A673 (cell line): ENCODE results near the gene UBE2E2. TPM values are rescaled to one million over a fixed set of nuclear protein-coding genes. Genes with fewer than 3 reads are reported as not detected.

Experiments used
- BruUV-seq: library from RNA; stranded (reverse); fragments of 400-500 nt; replicated peaks from 2 replicates; lab custom pipeline; 2021; lab: Mats Ljungman, UMichigan
- CTCF ChIA-PET: fragments of 300-600 bp; sonication (Branson Sonifier 250); formaldehyde crosslinking; loops from one replicate; lab custom pipeline; 2022; ENCODE audit warnings: antibody characterized with exemption; lab: Charles Lee
- POLR2A ChIA-PET: fragments of 300-600 bp; sonication (Branson Sonifier 250); formaldehyde crosslinking; loops from one replicate; lab custom pipeline; 2022; ENCODE audit warnings: antibody characterized with exemption; ENCODE audit not compliant: low non-redundant PET; lab: Charles Lee
- DNase-seq: peaks from one replicate; pipeline ENCODE4 v3.0.0-alpha.2; 2015; ENCODE audit warnings: low spot score
- H3K27ac ChIP-seq: fragments of 200-600 bp; sonication (generic); 2 replicates; pipeline ENCODE4 v1.5.1; 2016; ENCODE audit warnings: mixed run types, low read depth, mild to moderate bottlenecking, mixed read lengths, antibody characterized with exemption, low read length; ENCODE audit not compliant: poor library complexity, severe bottlenecking
- H3K27me3 ChIP-seq: fragments of 200-600 bp; sonication (generic); replicated peaks from 2 replicates; pipeline ENCODE4 v1.6.1; 2017; ENCODE audit warnings: mixed run types, low read depth, mild to moderate bottlenecking, mixed read lengths, antibody characterized with exemption, low read length; ENCODE audit not compliant: insufficient read depth, poor library complexity
- H3K36me3 ChIP-seq: fragments of 200-600 bp; sonication (generic); 2 replicates; pipeline ENCODE4 v1.6.1; 2016; ENCODE audit warnings: mixed run types, mild to moderate bottlenecking, mixed read lengths, antibody characterized with exemption, low read length; ENCODE audit not compliant: insufficient read depth, poor library complexity, severe bottlenecking
- H3K4me1 ChIP-seq: fragments of 200-600 bp; sonication (generic); 2 replicates; pipeline ENCODE4 v1.6.1; 2017; ENCODE audit warnings: mixed run types, mild to moderate bottlenecking, mixed read lengths, antibody characterized with exemption, low read length; ENCODE audit not compliant: insufficient read depth, poor library complexity, severe bottlenecking
- H3K4me3 ChIP-seq: fragments of 200-600 bp; sonication (generic); 2 replicates; pipeline ENCODE4 v1.5.1; 2016; ENCODE audit warnings: low read depth, mixed run types, mild to moderate bottlenecking, mixed read lengths, low read length; ENCODE audit not compliant: poor library complexity, severe bottlenecking
- H3K9me3 ChIP-seq: fragments of 200-600 bp; sonication (generic); 2 replicates; pipeline ENCODE4 v1.6.1; 2016; ENCODE audit warnings: mixed run types, low read depth, mild to moderate bottlenecking, mixed read lengths, antibody characterized with exemption, low read length; ENCODE audit not compliant: poor library complexity, severe bottlenecking
- CTCF ChIP-seq: fragments of 300-800, 200-600 bp; sonication (generic); conservative IDR thresholded peaks from 2 replicates; pipeline ENCODE4 v1.5.1; 2017; ENCODE audit warnings: low read depth, mild to moderate bottlenecking, antibody characterized with exemption, low read length, moderate library complexity, mixed read lengths
- EZH2 ChIP-seq: fragments of 200-600 bp; sonication (generic); IDR thresholded peaks from 2 replicates; pipeline ENCODE4 v1.6.1; 2017; ENCODE audit warnings: borderline replicate concordance, low read depth, mild to moderate bottlenecking, mixed read lengths, antibody characterized with exemption, low read length; ENCODE audit not compliant: poor library complexity, severe bottlenecking
- intact Hi-C: fragments of 100-400 bp; cut with micrococcal nuclease; formaldehyde crosslinking; loops from one replicate; pipeline ENCODE4 v1.10.0; 2022; ENCODE audit not compliant: unreplicated experiment
- total RNA-seq: library from RNA; stranded (reverse); gene quantifications from 2 replicates; pipeline ENCODE4 v1.2.3, GENCODE V29; 2021

UBE2E2 gene
- total RNA-seq, 1 experiment from 2014 or later = 2.0 TPM

GRCh38 chr3:23608650-23609049 is 405.5 kb downstream of the UBE2E2 start:
- no peak overlapping the region for H3K27ac ChIP-seq
- DNase-seq = no peak
- BruUV-seq = no TSS peak
- no peaks in the 10 kb centered on the region for H3K4me1 ChIP-seq
- TF ChIP-seq CTCF (no peak), EZH2 (no peak)
- POLR2A ChIA-PET = no interaction called here
- CTCF ChIA-PET = no interaction called here
- H3K9me3 ChIP-seq = no peaks in the 10 kb centered on the region
- intact Hi-C loops = no loop called here
- no peaks in the 10 kb centered on the region for H3K27me3 ChIP-seq
- no peaks in the 10 kb centered on the region for H3K36me3 ChIP-seq
- H3K4me3 ChIP-seq = no peak overlapping the region

- H3K27me3 ChIP-seq = no peaks in the 10 kb centered on the region
- H3K9me3 ChIP-seq = no peaks in the 10 kb centered on the region
- H3K36me3 ChIP-seq = no peaks in the 10 kb centered on the region
- no peak overlapping the region for H3K4me3 ChIP-seq
- no peaks in the 10 kb centered on the region for H3K4me1 ChIP-seq
- no peak overlapping the region for H3K27ac ChIP-seq
- no TSS peak for BruUV-seq
- ChIA-PET CTCF (no interaction called here), POLR2A (no interaction called here)
- no peak for TF ChIP-seq CTCF
- TF ChIP-seq EZH2 = no peak
- intact Hi-C loops = no loop called here
- DNase-seq = no peak
Observed at GRCh38 chr3:23611737-23612295, 408.7 kb downstream of the UBE2E2 start.

- intact Hi-C loops = no loop called here
- Histone ChIP-seq H3K9me3 (no peaks in the 10 kb centered on the region), H3K4me3 (no peak overlapping the region), H3K27ac (no peak overlapping the region), H3K36me3 (no peaks in the 10 kb centered on the region), H3K4me1 (no peaks in the 10 kb centered on the region), H3K27me3 (no peaks in the 10 kb centered on the region)
- TF ChIP-seq EZH2 (no peak), CTCF (no peak)
- POLR2A ChIA-PET = no interaction called here
- no TSS peak for BruUV-seq
- no peak for DNase-seq
- CTCF ChIA-PET = no interaction called here
Observed at GRCh38 chr3:23612296-23612891, 409.3 kb downstream of the UBE2E2 start.
